Epithelial cell of esophagus (primary cell): ENCODE data around the gene INS.
A peak's percentile ranks its signal among the peaks of the same experiment; 100 is the strongest.

Source experiments
- DNase-seq: peaks from one replicate; pipeline ENCODE4 v3.0.0; 2010; ENCODE audit warnings: low read depth
- H3K4me3 ChIP-seq: 2 replicates; pipeline ENCODE4 v1.5.1; 2011; ENCODE audit warnings: mild to moderate bottlenecking, low read length, control low read depth
- CTCF ChIP-seq: IDR thresholded peaks from 2 replicates; pipeline ENCODE4 v1.5.1; 2011; ENCODE audit warnings: low read depth, mild to moderate bottlenecking, low read length, control low read depth, inconsistent platforms; ENCODE audit not compliant: insufficient read depth; ENCODE audit errors: missing control alignments

INS gene

GRCh38 chr11:2155511-2155910 lies 5.5 kb downstream of the INS start:
- no peak for DNase-seq
- H3K4me3 ChIP-seq, result no peak overlapping the region
- TF ChIP-seq CTCF, result no peak

DNA sequence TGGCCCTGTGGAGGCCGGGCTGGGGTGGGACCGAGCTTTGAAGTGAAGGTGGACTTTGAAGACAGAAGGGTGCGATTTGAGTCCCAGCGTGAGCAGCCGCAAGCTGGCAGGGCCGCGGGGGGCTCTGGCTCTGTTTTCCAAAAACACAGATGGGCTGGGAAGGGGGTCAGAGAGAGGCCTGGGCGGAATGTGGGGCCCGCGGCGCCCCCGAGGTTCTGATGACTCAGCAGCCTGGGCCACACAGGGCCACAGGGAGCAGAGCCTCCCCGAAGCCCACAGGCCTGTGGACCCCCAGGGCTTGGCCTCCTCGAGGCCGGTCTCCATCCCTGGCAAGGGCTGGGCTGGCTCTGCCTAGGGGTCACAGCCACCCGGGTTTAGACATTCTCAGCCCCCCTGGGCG lies 6.1 kb downstream of the INS start:
- no peak for DNase-seq
- TF ChIP-seq CTCF, result no peak
- H3K4me3 ChIP-seq, result no peak overlapping the region

GRCh38 chr11:2154195-2154585 lies 6.8 kb downstream of the INS start:
- DNase-seq, result no peak
- TF ChIP-seq CTCF, result no peak
- no peak overlapping the region for H3K4me3 ChIP-seq

DNA sequence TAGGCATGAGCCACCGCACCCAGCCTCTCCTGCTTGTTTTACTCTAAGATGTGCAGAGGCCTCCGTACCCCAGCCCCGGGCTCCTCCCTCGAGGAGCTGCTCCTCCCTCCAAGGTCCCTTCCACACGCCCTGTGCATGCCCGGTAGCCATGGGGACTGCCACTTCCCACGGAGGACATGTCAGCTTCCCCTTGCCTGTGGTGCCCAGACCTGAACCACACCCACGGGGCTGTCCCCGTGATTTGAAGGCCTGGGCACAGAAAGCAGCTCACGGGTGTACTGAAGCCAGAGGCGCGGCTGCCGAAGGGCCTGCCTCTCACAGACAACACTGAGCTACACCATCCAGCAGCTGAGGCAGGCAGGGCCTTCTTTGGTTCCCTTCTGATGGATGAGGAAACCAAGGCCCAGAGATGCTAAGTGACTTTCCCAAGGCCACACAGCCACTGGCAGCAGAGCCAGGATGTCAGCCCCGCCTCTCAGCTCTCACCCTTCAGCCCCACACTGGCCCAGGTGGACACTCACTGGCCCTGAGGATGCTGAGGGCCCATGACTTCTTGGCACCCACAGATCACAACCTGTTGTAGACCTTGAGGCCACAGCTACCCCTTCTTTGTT lies 7.3 kb downstream of the INS start:
- no peak for TF ChIP-seq CTCF
- no peak for DNase-seq
- no peak overlapping the region for H3K4me3 ChIP-seq

DNA sequence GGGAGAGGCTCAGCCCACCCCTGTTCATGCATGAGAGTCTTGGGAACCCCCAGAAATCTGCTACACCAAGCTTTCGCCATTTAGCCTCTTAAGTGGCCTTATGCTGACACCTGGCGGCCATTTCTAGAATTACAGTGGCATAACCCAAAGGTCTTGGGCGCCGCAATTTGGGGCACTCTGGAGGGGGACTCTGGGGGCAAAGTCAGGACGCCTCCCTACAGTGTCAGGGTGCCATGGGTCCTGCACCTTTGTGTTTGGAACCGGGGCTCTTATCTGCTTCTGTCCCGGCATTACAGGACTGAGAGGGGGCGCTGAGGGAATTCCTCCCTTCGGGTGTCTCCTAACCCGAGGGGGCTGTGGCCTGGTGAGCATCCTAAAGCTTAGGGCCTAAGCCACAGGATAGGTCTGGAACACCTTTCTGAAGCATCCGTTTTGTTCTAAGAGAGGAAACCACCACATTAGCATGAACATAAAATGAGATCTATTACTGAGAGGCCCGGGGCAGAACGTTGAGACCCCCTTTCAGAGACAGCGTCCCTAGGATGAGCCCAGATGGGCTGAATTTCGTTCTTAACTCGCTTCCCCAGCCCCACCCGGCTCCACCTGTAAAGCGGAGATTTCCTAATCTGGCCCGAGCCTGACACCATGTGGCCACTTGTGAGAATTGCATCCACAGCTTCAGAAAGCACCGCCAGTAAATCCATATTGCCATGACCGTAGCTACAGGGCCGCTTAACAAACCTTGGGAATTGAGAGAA lies 9.3 kb downstream of the INS start:
- TF ChIP-seq CTCF, result peak; percentile 83
- H3K4me3 ChIP-seq, result no peak overlapping the region
- DNase-seq, result peak; percentile 83

DNA sequence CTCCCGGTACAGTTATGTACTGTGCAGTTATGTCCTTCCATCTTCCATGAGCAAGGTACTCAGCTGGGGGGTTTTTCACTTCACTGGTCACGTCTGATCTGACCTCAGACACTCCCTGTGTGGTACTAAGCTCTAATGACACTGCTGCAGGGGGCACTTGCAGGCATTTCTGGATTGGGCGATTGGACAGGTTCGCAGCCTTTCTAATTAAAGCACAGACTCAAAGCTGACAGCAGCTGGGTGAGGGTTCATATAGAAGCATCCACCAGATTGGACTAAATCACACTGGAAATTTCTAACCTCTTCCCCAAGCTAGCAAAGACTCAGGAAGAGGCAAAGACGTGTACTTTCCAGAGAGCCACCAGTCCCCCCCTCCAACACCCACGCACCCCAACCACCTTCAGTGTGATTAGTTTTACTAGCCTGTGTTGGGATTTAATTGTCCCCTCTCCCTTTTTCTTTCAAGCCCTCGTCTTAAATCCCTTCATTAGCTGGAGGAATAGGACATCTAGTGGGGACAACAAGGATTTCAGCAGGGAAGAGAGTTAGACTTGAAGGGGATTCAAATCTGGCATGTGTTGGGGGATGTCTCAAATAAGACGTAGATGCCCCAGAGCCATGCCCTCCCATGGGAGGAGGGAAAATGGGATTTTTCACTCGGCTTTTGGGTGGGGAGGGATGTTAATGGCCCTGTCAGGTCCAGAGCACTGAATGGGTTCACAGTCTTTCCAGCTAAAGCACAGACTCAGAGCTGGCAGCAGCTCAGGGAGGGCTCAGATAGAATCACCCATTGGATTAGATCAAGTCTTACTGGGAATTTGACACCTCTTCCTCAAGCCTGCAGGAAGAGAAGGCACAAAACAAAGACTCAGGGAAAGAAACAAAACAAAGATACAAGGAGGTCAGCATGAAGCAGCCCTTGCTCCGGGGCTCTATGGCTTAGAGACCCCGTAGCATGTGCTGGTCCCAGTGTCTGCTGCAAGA lies 10.9 kb downstream of the INS start:
- H3K4me3 ChIP-seq, result no peak overlapping the region
- peak; percentile 60 for DNase-seq
- peak; percentile 59 for TF ChIP-seq CTCF
